Endothelial cell of umbilical vein (primary cell): ENCODE data around the gene MSL3B.

Experiments
- BruUV-seq: library from RNA; stranded (reverse); fragments of 400-500 nt; replicated peaks from 2 replicates; lab custom pipeline; 2021; lab: Mats Ljungman, UMichigan
- CTCF ChIA-PET: fragments of 300-600, 350-600 bp; sonication (Branson Sonifier 250); formaldehyde crosslinking; loops from one replicate; lab custom pipeline; 2021; ENCODE audit warnings: antibody characterized with exemption, inconsistent platforms; lab: Charles Lee
- POLR2A ChIA-PET: fragments of 300-600, 350-600 bp; sonication (Branson Sonifier 250); formaldehyde crosslinking; loops from one replicate; lab custom pipeline; 2021; ENCODE audit warnings: antibody characterized with exemption, inconsistent platforms; lab: Charles Lee
- DNase-seq: peaks from one replicate; pipeline ENCODE4 v3.0.0-alpha.2; 2011; ENCODE audit warnings: low read depth, low spot score
- FAIRE-seq: peaks from 2 replicates; lab custom pipeline; 2011; peaks lifted over from hg19 to GRCh38; lab: Jason Lieb, UNC
- H2AFZ ChIP-seq: 2 replicates; pipeline ENCODE4 v1.6.0; 2012; ENCODE audit warnings: low read depth, low read length, control low read depth, inconsistent platforms
- H3K27ac ChIP-seq: 2 replicates; pipeline ENCODE4 v1.5.1; 2011; ENCODE audit warnings: low read depth, mild to moderate bottlenecking, control low read depth, low read length, moderate library complexity; ENCODE audit not compliant: insufficient read depth
- H3K27me3 ChIP-seq, 2 experiments: 2 replicates each; pipeline versions ENCODE4 v1.6.0 to v1.6.1; 2011; ENCODE audit warnings: low read length in 2 of 2, mixed read lengths in 1 of 2; ENCODE audit not compliant: control insufficient read depth in 2 of 2, insufficient read depth in 2 of 2
- H3K36me3 ChIP-seq, 2 experiments: 2 replicates in 1 of 2; 3 replicates in 1 of 2; pipeline ENCODE4 v1.5.1; 2011; ENCODE audit warnings: low read length in 2 of 2, mild to moderate bottlenecking in 1 of 2, moderate library complexity in 1 of 2; ENCODE audit not compliant: control insufficient read depth in 2 of 2, insufficient read depth in 2 of 2; ENCODE audit errors: extremely low read depth in 1 of 2
- H3K4me1 ChIP-seq: 3 replicates; pipeline ENCODE4 v1.5.1; 2011; ENCODE audit warnings: mild to moderate bottlenecking, low read length; ENCODE audit not compliant: control insufficient read depth, insufficient read depth; ENCODE audit errors: extremely low read depth
- H3K4me2 ChIP-seq: 2 replicates; pipeline ENCODE4 v1.6.1; 2011; ENCODE audit warnings: low read length, control low read depth, mixed read lengths; ENCODE audit not compliant: insufficient read depth
- H3K4me3 ChIP-seq, 3 experiments: fragments of 200-600 bp in 1 of 3; sonication (generic), shearing (Covaris generic) in 1 of 3; replicated peaks in 1 of 3; 2 replicates each; pipeline ENCODE4 v1.5.1; 2011 to 2016; ENCODE audit warnings: control low read depth in 3 of 3, low read length in 3 of 3, mild to moderate bottlenecking in 2 of 3, inconsistent platforms in 1 of 3, low read depth in 1 of 3, moderate library complexity in 1 of 3; ENCODE audit not compliant: insufficient read depth in 1 of 3
- H3K79me2 ChIP-seq: 2 replicates; pipeline ENCODE4 v1.6.0; 2012; ENCODE audit warnings: low read length, inconsistent platforms; ENCODE audit not compliant: control insufficient read depth, insufficient read depth
- H3K9ac ChIP-seq: replicated peaks from 2 replicates; pipeline ENCODE3; 2011; ENCODE audit warnings: low read length, control low read depth; ENCODE audit not compliant: insufficient read depth; ENCODE audit errors: extremely low read depth
- H3K9me1 ChIP-seq: replicated peaks from 3 replicates; pipeline ENCODE4 v1.6.0; 2011; ENCODE audit warnings: mild to moderate bottlenecking, low read length; ENCODE audit not compliant: control insufficient read depth, insufficient read depth; ENCODE audit errors: extremely low read depth
- H3K9me3 ChIP-seq: replicated peaks from 2 replicates; pipeline ENCODE4 v1.5.1; 2012; ENCODE audit warnings: low read length, inconsistent platforms; ENCODE audit not compliant: control insufficient read depth, insufficient read depth
- H4K20me1 ChIP-seq: replicated peaks from 2 replicates; pipeline ENCODE3; 2011; ENCODE audit warnings: mild to moderate bottlenecking, low read length; ENCODE audit not compliant: control insufficient read depth, insufficient read depth; ENCODE audit errors: extremely low read depth
- EZH2 ChIP-seq: IDR thresholded peaks from 2 replicates; pipeline ENCODE4 v1.6.1; 2012; ENCODE audit warnings: borderline replicate concordance, low read depth, mild to moderate bottlenecking, moderate library complexity, low read length, inconsistent platforms; ENCODE audit not compliant: severe bottlenecking
- FOS ChIP-seq: IDR thresholded peaks from 2 replicates; pipeline ENCODE4 v1.6.1; 2011; ENCODE audit warnings: mild to moderate bottlenecking, low read length, moderate library complexity, borderline replicate concordance; ENCODE audit not compliant: insufficient read depth
- GATA2 ChIP-seq: IDR thresholded peaks from 2 replicates; pipeline ENCODE4 v1.7.0; 2011; ENCODE audit warnings: low read depth, mild to moderate bottlenecking, moderate library complexity, mixed read lengths, low read length; ENCODE audit not compliant: insufficient read length, insufficient read depth
- JUN ChIP-seq: IDR thresholded peaks from 2 replicates; pipeline ENCODE4 v1.6.1; 2011; ENCODE audit warnings: borderline replicate concordance, low read depth; ENCODE audit not compliant: insufficient read length, insufficient read depth
- MYC ChIP-seq: IDR thresholded peaks from one replicate; pipeline ENCODE4 v1.6.1; 2011; ENCODE audit warnings: mild to moderate bottlenecking, low read depth, low read length
- POLR2A ChIP-seq: IDR thresholded peaks from 2 replicates; pipeline ENCODE4 v1.6.1; 2012; ENCODE audit warnings: low read depth, mild to moderate bottlenecking, control low read depth, low read length
- POLR2AphosphoS5 ChIP-seq: IDR thresholded peaks from 2 replicates; pipeline ENCODE4 v1.6.1; 2012; ENCODE audit warnings: low read depth, mild to moderate bottlenecking, control low read depth, low read length, moderate library complexity; ENCODE audit not compliant: insufficient read depth
- dilution Hi-C: fragments of 300-500 bp; cut with MboI; formaldehyde crosslinking; loops from one replicate; pipeline ENCODE4 v1.15.0; 2019; ENCODE audit warnings: low sequenced_read_pairs; ENCODE audit not compliant: extremely low pct_ligation_motif_present
- intact Hi-C: fragments of 100-400 bp; cut with micrococcal nuclease; formaldehyde crosslinking; loops from one replicate; pipeline ENCODE4 v1.10.0; 2022
- TF ChIP-seq, protein P1 (sequence below), 2 donors: IDR thresholded peaks; 1 replicate in 1 of 2; 2 replicates in 1 of 2; pipeline ENCODE4 v1.5.1; 2011; ENCODE audit warnings: low read length in 2 of 2, mild to moderate bottlenecking in 2 of 2, moderate library complexity in 2 of 2, control low read depth in 1 of 2, inconsistent platforms in 1 of 2, low read depth in 1 of 2; ENCODE audit not compliant: insufficient read depth in 1 of 2; ENCODE audit errors: extremely low read depth in 1 of 2
- TF ChIP-seq, protein P2 (sequence below): IDR thresholded peaks from 2 replicates; pipeline ENCODE4 v1.6.1; 2011; ENCODE audit not compliant: insufficient read depth, insufficient read length

MSL3B gene

DNA sequence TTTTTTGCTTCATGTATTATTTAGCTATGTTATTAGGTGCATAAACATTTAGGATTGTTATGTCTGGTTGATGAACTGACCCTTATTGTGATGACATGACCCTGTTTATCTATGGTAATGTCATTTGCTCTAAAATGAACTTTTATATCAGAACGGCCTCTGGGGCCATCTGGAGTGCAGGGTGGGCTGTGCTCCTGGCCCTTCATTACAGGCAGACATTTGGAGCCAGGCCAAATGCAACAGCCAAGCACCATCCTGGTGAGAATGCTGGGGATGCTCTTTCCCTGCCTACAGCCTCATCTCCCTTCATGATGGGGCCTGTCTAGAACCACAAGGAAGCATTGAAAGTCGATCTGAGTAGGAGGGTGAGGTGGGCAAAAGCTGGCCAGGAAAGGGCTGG lies 51.9 kb downstream of the MSL3B start:
- Histone ChIP-seq H3K4me2 (no peak overlapping the region), H3K27me3 (no peaks in the 10 kb centered on the region), H3K9me1 (no peaks in the 10 kb centered on the region), H3K4me3 (no peak overlapping the region), H4K20me1 (no peaks in the 10 kb centered on the region), H3K4me1 (no peaks in the 10 kb centered on the region), H3K9ac (no peak overlapping the region), H3K79me2 (no peaks in the 10 kb centered on the region), H3K27ac (no peak overlapping the region), H3K9me3 (no peaks in the 10 kb centered on the region), H2AFZ (no peak overlapping the region), H3K36me3 (no peaks in the 10 kb centered on the region)
- no peak for FAIRE-seq
- CTCF ChIA-PET = no interaction called here
- POLR2A ChIA-PET = no interaction called here
- dilution Hi-C loops = no loop called here
- DNase-seq = no peak
- TF ChIP-seq POLR2AphosphoS5 (no peak), GATA2 (no peak), EZH2 (no peak), FOS (no peak), JUN (no peak), MYC (no peak), POLR2A (no peak)
- TF ChIP-seq, protein P1, sequence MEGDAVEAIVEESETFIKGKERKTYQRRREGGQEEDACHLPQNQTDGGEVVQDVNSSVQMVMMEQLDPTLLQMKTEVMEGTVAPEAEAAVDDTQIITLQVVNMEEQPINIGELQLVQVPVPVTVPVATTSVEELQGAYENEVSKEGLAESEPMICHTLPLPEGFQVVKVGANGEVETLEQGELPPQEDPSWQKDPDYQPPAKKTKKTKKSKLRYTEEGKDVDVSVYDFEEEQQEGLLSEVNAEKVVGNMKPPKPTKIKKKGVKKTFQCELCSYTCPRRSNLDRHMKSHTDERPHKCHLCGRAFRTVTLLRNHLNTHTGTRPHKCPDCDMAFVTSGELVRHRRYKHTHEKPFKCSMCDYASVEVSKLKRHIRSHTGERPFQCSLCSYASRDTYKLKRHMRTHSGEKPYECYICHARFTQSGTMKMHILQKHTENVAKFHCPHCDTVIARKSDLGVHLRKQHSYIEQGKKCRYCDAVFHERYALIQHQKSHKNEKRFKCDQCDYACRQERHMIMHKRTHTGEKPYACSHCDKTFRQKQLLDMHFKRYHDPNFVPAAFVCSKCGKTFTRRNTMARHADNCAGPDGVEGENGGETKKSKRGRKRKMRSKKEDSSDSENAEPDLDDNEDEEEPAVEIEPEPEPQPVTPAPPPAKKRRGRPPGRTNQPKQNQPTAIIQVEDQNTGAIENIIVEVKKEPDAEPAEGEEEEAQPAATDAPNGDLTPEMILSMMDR (IDR thresholded peaks at IDR 0.05; ENCODE audit: extremely low read depth in 1 of 2, insufficient read depth in 1 of 2, low read depth in 1 of 2, low read length in 2 of 2) = no peak
- TF ChIP-seq, protein P2, sequence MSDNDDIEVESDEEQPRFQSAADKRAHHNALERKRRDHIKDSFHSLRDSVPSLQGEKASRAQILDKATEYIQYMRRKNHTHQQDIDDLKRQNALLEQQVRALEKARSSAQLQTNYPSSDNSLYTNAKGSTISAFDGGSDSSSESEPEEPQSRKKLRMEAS = no peak
- no TSS peak for BruUV-seq
- intact Hi-C loops = no loop called here
